ENCODE measurements around the gene TM4SF4.

DNA sequence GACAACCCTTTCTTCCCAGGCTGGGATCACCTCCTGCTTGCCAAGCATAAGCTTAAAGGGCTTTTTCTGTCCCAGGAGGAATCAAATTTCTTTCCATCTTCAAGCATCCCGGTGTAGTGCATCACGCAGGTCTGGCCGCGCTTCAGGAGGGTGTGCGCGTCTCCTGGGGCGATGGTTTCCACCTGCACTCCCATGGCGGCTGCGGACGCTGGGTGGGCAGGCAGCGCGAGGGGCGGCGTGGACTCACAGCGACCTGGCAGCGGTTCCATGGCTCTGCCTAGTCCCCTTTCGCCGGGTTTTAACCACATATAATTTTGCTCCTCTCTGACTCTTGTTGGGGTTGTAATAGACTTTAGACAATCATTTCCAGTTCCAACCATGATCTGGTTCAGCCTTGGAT is 10.6 kb upstream of the TM4SF4 start:
- TF ChIP-seq POLR2AphosphoS5 (IDR thresholded peaks at IDR 0.05; ENCODE audit: borderline replicate concordance, low read depth, low read length): no peak
- no peak for TF ChIP-seq EZH2 (IDR thresholded peaks at IDR 0.05)

Data from SK-N-MC (cell line).